HG02852 (cell line): ENCODE data around the gene KRTAP5-5.
"Not testable (repeated sequence)": the region's sequence is repeated elsewhere in the genome, so short reads cannot be mapped to it uniquely, and the experiment has no call there.

ENCODE experiments used
- ATAC-seq: cut with Tn5 transposase; IDR thresholded peaks from one replicate; pipeline ENCODE4 v1.9.1; 2021; ENCODE audit warnings: mild to moderate bottlenecking, moderate library complexity; ENCODE audit not compliant: unreplicated experiment

Gene KRTAP5-5

DNA sequence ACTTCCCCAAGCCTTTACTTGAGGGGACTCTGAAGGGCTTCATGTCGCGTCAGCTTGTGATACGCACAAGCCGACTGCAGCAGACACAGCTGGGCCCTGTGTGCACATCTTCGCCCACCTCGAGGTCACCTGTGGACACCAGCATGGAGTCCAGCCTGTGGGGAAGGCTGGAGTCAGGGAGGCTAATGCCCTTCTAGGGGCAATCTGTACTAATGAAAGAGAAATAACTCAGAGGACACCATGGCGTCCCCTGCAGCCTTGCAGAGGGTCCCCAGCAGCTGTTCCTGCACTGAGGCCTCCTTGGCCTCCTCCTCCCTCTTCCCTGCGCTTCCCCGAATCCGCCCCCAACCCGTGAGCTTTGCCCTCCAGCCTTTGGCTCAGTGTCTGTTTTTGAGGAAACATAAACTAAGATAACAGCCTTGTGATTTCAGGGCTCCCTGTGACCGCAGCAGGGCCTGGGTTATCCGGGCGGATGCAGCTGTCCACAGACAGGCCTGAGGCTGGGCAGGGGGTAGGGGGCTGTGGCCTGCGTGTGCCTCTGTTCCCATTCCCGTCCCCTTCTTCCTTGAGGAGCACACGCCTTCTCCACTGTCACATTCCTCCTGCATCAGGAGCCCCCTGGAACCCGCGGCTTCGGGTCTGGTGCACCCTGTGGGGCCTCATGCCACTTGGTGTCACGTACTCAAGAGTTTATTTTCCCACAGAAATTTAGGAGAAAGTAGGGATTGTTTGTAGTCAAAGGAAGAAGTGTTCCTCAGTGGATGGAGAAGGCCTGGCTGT is 25.0 kb downstream of the KRTAP5-5 start:
- no peak for ATAC-seq

DNA sequence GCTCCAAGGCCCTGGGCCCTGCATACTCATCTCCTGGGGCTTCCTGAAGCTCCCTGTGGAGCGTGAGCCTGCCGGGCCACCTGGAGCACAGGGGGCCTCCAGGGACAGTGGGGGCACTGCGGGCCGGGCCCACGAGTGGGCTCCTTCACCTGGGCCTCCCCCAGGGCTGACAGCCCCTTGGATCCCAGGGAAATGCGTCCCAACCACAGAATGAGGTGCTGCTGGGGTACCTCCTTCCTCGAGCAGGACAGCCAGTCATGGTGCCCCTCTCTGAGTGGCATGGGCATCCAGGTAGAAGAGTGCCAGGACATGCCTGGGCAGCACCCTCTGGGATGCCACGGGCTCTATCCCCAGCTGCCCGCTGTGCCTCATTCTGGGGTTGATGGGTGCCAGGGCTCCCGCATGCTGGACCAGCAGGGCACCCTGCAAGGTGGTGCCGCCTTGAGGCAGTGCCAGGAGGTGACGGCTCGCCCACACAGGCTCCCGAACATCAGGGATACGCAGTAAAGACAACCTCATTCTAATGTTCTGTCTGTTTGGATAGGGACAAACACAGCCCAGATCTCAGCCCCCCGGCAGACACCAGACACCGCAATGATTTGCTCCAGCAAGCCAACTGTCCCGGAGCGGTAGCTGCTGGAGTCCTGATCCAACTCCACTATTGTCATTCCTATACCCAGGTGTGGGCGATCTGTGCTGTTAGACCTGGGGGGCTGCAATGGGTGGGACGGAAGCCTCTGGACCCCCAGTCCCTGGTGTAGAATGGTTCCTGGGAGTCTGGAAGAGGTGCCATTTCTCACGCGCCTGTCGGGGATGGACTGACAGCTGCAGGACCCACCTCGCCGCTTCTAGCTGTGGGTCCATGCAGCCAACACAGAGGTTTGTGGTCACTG is 25.8 kb downstream of the KRTAP5-5 start:
- ATAC-seq, result no peak

DNA sequence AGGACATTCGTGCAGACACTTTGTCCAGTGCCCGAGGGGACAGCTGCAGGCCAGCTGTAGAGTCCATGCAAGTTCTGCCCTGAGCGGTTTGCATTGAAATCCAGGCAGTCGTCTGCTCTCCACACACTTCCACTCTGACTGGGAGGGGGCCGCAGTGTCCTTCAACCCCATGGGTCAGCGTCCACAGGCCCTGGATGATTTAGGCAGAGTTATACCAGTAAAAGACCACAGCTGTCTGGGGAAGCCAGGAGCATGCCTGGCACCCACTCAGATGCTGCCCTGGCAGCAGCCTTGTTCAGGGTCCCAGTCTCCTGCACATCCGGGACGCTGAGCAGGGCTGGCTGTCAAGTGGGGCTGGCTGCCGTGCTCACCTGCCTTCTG is 26.5 kb downstream of the KRTAP5-5 start:
- ATAC-seq, result no peak

DNA sequence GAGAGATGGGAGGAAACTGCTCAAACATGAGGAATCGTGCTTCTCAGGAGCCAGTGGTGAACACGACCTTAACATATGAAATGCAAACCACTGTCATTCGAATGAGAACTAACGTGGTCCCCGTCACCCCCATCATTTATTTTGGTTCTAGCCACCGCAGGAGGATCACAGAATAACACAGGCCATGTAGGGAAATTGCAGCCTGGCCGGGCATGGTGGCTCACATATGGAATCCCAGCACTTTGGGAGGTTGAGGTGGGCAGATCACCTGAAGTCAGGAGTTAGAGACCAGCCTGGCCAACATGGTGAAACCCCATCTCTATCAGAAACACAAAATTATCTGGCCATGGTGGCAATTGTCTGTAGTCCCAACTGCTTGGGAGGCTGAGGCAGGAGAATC is 27.1 kb downstream of the KRTAP5-5 start:
- ATAC-seq, result no peak

DNA sequence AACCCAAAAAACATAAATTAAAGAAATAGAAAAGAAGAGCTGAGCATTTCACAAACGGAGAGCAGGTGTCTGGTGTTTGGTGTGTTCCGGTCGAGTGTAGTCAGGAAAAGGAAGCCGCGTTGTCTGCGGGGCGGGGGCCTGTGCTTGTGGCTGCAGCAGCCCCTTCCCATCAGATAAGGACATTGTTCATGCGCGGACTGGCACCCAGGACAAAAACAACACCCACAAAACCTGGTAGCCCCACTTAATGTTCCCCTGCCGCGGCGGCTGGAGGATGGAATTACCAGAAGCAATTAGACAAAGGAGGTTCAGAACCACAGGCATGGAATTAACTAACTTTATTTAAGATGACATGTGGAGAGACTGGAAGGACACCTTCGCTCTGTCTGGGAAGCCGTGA is 29.9 kb downstream of the KRTAP5-5 start:
- ATAC-seq, result no peak

DNA sequence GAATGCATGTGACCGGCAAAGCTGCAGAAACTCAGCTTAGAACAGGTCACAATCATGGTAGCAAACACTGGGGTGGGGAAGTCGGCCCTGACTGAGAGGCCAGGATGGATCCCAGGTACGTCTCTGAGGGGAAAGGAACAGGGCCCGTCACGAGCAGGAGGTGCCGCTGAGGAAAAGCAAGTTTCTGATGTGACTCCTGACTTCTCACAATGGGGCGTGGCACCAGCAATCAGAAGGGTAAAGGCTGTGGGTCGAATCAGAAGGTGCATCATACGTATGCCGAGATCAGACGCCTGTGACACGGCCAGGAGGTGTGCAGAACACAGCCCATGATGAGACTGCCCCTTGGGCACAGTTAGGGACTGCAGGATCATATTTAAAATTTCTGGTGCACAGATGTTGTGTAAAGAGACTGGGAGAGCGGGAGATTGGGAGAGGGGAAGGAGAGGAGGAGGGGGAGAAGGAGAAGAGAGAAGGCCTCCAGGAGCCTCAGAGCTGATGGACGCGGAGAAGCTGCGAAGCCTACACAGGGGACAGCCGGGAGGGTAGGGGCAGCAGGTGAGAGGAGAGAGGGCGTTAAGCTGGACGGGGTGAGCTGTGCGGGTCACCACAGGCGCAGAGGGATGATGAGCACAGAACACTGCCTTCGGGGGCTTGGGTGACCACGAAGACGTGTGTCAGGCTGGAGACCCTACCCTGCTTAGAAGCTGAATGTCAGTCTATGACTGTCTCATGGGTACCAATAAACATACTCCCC is 30.7 kb downstream of the KRTAP5-5 start:
- no peak for ATAC-seq

DNA sequence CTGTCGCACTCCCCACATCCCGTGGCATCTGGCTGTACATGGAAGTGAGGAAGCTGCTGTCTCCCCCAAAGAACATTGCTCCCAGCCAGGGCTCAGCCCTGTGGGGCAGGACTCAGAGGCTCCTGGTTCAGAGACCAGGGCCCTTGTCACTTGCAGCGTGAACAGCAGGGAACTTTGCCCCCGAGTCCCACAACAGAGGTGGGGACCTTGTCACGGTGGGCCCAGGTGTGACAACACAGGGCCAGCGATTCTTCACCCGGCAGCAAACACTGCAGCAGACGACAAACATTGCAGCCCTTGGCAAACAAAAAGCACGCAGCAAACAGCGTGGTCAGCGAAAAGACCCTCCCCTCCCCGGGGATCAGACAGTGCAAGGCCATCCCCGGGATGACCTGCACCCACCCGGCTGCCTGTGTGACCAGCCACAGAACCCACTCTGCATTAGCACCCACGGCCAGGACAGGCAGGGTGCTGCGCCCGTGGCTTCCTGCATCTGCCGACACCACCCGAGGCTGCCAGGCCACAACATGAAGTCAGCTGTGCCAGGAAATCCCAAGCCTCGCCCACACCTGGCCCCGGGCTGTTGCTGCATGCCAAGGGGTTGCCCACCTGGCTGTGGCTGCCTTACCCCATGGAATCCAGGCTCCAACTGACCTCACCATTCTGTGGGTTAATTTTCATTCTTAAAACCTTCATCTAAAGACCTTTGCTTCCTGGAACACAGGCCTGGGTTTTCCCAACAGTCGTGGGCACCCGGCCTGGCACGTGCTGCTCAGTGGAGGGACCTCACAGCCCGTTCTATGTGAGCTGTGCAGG is 32.1 kb downstream of the KRTAP5-5 start:
- ATAC-seq, result not testable (repeated sequence)

DNA sequence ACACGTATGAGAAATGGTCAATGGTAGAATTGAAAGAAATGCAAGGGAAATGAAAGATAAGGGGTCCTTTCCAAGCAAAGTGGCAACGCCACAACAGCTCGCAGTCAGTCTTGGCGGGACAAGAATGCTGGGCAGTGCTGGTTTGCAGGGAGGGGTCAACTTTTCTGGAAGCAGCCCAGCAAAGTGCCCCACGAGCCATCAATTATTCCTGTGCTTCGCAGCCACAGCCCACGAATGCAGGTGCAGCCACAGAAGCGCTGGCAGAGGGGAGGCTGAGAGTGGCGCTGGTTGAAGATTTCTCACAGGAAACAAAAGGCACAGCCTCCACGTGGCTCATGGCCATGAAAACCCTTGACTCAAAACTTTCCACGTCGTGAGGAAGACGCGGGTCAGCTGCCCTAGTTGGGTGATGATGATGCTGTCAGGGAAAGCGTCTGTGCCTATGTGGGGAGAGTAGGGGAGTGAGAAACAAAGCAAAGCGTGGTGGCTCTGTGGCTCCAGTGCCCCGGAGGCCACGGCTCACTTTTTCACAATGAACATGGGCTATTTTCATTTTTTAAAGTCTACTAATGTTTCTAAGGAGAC is 33.2 kb downstream of the KRTAP5-5 start:
- ATAC-seq, result not testable (repeated sequence)

DNA sequence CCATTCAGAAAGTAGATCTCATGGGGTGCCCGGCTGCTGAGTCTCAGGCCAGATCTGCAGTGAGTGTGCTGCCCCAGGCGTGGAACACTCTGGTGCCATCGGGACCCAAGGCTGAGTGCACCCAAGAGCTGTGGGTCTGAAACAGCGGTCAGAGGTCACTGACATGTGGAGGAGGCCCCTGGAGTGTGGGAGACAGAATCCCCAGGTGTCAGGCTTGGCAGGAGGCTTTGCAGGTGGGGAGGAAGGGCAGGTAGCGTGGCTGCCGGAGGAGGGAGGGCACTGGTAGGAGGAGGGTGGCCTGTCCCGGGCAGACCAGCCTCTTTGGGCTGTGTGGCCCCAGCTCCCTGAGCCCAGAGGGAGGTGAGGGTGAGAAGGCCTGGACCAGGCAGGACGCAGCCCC is 35.7 kb downstream of the KRTAP5-5 start:
- ATAC-seq, result no peak

DNA sequence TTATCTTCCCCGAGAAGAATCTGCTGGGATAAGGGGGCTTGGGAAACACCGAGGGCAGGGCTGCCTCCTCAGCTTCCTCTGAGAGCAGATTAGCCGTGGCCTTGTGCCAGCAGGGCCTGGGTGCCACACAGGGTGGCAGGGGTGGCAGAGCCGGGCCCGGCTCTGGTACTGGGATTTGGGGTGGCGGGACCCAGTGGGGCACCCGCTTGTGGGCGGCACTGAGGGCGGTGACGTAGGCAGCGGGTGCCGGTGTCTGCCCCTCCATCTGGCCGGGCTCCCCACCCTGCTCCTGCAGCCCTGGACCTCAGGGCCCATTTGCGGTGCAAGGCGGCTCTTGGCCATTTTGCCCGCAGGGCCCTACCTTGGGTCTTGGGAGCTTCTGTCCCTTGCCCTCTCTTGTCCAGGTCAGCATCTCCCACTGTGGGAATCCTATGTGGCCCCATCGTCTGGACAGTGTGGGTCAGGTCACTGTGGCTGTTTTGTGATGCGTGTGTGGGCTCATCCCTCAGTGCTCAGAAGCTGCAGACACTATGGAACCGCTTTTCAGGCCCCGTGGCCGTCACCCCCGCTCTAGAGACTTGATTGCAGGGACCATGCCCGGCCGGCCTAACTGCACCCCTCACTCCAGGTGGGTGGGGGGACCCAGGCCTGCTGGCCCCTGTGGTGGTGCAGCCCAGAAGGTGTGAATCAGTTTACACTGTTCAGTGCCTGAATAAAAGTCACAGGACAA is 37.7 kb downstream of the KRTAP5-5 start:
- ATAC-seq, result no peak

DNA sequence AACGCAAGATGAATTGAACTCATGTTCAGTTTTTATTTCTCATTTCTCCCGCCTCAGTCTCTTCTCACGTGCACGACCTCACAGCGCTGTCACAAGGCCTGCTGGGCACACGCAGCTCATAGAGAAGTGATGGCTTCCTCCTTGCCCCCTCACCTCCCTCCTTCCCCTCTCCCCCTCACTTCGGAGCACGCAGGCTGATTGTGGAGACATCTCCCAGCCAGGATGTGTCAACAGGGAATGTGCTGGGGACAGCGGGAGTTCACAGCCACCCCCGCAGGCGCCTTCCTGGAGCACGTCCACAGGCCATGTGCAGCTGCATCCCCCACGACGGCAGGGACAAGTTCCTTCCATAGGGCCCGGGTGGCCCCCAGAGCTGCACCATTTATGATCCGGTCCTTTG is 38.3 kb downstream of the KRTAP5-5 start:
- no peak for ATAC-seq

DNA sequence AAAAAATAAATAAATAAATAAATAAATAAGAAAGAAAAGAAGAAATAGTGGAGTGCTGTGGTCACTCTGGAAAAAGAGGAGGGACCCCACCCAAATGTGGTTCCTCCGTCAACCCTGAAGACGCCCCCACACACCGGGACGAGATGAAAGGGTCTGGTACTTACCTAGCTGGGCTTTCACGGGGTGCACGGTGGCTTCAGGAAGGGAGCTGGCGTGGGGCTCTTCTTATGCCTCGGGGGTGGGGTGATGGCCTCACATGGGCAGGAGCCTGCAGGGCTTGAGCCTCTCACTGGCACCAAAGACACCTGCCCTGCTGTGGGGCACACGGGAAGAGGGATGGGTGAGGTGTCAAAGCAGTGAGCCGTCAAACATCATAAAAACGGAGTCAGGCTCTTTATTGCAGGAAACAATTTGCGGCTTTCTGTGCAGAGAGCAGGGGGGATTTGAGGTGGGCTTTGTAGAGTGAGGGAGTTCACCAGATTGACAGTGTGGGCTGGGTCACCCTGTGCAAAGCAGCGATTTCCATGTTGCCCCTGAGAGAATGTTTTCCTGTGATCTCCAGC is 39.4 kb downstream of the KRTAP5-5 start:
- ATAC-seq, result no peak

DNA sequence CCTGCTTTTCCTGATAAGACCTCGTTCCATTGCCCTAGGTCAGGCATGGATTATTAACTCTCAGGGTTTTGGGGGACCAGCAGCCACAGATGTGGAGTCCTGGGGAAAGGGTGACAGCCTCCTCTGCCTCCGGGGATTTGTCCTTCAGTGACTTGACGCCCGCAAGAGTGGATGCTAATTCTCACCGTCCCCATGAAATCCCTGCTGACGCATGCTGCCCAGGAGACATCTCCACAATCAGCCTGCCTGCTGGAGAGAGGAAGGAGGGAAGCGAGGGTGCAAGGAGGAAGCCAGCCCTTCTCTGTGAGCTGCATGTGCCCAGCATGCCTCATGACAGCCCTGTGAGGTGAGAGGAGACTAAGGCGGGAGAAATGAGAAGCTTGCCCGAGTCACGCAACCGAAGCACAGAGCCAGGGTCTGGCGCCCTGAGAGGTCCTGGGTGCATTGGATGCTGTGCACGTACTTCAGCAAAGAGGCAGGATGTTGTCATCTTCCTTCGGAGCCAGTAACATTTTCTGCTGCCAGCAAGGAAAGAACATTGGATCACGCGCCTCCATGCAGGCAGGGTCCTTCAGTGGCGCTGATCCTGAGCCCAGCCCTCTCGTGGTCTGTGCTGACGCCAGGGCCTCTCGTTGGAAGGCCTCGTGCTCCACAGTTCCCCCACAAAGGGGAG is 40.1 kb downstream of the KRTAP5-5 start:
- ATAC-seq, result no peak

DNA sequence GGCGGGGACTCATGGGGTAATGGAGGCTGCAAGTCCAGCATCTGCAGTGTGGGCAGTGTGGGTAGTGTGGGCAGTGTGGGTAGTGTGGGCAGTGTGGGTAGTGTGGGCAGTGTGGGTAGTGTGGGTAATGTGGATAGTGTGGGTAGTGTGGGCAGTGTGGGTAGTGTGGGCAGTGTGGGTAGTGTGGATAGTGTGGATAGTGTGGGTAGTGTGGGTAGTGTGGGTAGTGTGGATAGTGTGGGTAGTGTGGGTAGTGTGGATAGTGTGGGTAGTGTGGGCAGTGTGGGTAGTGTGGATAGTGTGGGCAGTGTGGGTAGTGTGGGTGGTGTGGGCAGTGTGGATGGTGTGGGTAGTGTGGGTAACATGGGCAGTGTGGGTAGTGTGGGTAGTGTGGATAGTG is 40.9 kb downstream of the KRTAP5-5 start:
- ATAC-seq, result not testable (repeated sequence)

DNA sequence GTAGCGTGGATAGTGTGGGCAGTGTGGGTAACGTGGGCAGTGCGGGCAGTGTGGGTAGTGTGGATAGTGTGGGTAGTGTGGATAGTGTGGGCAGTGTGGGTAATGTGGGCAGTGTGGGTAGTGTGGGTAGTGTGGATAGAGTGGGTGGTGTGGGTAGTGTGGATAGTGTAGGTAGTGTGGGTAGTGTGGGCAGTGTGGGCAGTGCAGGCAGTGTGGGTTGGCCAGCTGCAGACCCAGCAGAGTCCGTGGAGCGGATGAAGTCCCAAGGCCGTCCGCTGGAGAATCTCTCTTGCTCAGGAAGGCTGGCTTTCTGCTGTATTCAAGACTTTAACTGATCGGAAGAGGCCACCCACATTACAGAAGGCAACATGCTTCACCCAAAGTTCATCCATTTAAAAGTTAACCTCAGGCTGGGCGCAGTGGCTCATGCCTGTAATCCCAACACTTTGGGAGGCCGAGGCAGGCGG is 41.4 kb downstream of the KRTAP5-5 start:
- no peak for ATAC-seq

DNA sequence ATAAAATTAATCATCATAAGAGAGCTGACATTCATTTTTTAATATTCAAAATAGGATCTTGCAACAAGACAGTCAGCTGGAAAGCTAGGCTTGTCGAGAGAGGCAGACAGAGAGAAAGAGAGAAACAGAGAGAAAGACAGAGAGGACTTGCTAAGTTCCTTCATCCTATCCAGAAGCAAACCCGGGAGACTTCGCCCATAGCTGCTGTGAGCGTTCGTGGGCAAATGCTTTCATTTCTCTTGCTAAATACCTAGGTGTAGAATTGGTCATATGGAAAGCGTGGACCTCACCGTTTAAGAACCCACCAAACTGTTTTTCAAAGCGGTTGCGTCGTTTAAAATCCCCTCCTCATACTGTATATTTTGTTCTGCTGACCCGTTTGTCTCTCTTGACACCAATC is 42.1 kb downstream of the KRTAP5-5 start:
- no peak for ATAC-seq

DNA sequence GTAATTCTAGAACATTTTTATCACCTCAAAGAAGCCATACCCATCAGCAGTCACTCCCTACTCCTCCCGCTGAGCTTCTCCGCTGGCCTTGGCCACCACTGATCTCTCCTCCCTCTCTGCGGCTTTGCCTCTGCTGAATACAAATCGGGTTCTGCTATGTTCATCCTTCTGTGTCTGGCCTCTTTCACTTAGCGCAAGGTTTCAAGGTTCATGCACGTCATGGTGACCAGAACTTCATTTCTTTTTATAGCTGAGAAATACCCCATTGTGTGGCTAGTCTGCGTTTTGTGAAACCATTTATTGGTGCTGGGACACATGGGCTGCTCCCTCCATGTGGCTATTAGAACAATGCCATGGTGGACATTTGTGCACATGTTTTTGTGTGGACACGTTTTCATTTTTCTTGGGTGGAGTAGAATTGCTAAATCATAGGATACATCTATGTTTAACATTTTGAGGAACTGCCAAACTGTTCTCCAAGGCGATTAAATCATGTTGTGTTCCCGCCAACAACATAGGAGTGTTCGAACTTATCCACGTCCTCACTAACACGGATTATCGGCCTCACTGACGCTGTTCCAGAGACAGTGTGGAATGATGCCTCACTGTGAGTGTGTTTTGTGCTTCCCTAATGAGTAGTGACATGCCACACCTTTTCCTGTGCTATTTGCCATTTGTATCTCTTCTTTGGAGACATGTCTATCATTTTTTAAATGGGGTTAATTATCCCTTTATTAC is 43.2 kb downstream of the KRTAP5-5 start:
- ATAC-seq, result no peak
